Epithelial cell of alveolus of lung (primary cell): ENCODE data around the gene EFCAB3. TPM values are rescaled to one million over a fixed set of nuclear protein-coding genes. Genes with fewer than 3 reads are reported as not detected.

ENCODE experiments used
- total RNA-seq: library from RNA; depleted of rRNA; stranded (reverse); fragments of >200 nt; gene quantifications from 2 replicates; pipeline ENCODE4 v1.2.1, GENCODE V29; 2015

The EFCAB3 gene
- total RNA-seq, result not detected in 2 replicates

GRCh38 chr17:62380253-62380652 is at the start of gene EFCAB3:
TSS of gene EFCAB3 (plus strand) at chr17:62380553. CDS start at chr17:62382980, 2,427 bp downstream.

GRCh38 chr17:62423647-62424461 is 43.5 kb downstream of the EFCAB3 start, which contains the start of gene METTL2A:
TSS of gene METTL2A (plus strand) at chr17:62423897. CDS start at chr17:62423903, 6 bp downstream.

Other genes starting within 250 kb of the EFCAB3 start
- gene METTL2A, start 43.3 kb downstream of the EFCAB3 start, total RNA-seq, result 14.9 and 18.6 TPM in 2 replicates
- gene TLK2, start 98.3 kb downstream of the EFCAB3 start, total RNA-seq, result 29.5 and 30.4 TPM in 2 replicates
- 228 and 335 TPM in 2 replicates for gene MRC2, start 247.1 kb downstream of the EFCAB3 start, total RNA-seq